Gastrocnemius medialis (tissue), 4 donors: ENCODE measurements around the gene RNF41. TPM values are rescaled to one million over a fixed set of nuclear protein-coding genes. Genes with fewer than 3 reads are reported as not detected.

Source experiments
- ATAC-seq, 2 donors: fragments of 150-250 bp; one replicate each; pipeline ENCODE4 v1.9.1; 2016
- DNase-seq, 2 donors: peaks; one replicate each; pipeline ENCODE4 v3.0.0-alpha.2; 2019
- H3K27ac ChIP-seq, 4 donors: fragments of 200-600 bp; sonication (generic); 1 replicate in 1 of 4; 2 replicates in 3 of 4; pipeline ENCODE4 v1.5.1; 2016 to 2018; ENCODE audit warnings: mild to moderate bottlenecking in 2 of 4, moderate library complexity in 1 of 4
- H3K27me3 ChIP-seq, 3 donors: fragments of 200-600 bp; sonication (generic) in 2 of 3; 1 replicate in 1 of 3; 2 replicates in 2 of 3; pipeline versions ENCODE4 v1.5.1 to v1.6.0; 2016 to 2019; ENCODE audit warnings: mild to moderate bottlenecking in 1 of 3, moderate library complexity in 1 of 3
- H3K36me3 ChIP-seq, 2 donors: fragments of 200-600 bp; sonication (generic) in 1 of 2; one replicate each; pipeline ENCODE4 v1.5.1; 2017 to 2018
- H3K4me1 ChIP-seq, 2 donors: fragments of 200-600 bp; sonication (generic) in 1 of 2; one replicate each; pipeline ENCODE4 v1.5.1; 2016 to 2017; ENCODE audit warnings: mild to moderate bottlenecking in 2 of 2
- H3K4me3 ChIP-seq, 4 donors: fragments of 200-600 bp; sonication (generic) in 3 of 4; 1 replicate in 1 of 4; 2 replicates in 3 of 4; pipeline ENCODE4 v1.5.1; 2016 to 2019; ENCODE audit warnings: mild to moderate bottlenecking in 2 of 4
- H3K9me3 ChIP-seq, 3 donors: fragments of 200-600 bp; sonication (generic) in 2 of 3; 1 replicate in 1 of 3; 2 replicates in 2 of 3; pipeline ENCODE4 v1.5.1; 2016 to 2019
- CTCF ChIP-seq, 5 experiments: fragments of 450-650 bp in 3 of 5; fragments of 200-600 bp in 2 of 5; sonication (generic) in 2 of 5; IDR thresholded peaks in 4 of 5; conservative IDR thresholded peaks in 1 of 5; 1 replicate in 4 of 5; 2 replicates in 1 of 5; pipeline ENCODE4 v1.5.1; 2016 to 2019; ENCODE audit warnings: antibody characterized with exemption in 5 of 5, mild to moderate bottlenecking in 3 of 5, moderate library complexity in 3 of 5
- POLR2A ChIP-seq, 2 donors: fragments of 450-650 bp; IDR thresholded peaks; one replicate each; pipeline ENCODE4 v1.6.1; 2017; ENCODE audit warnings: antibody characterized with exemption in 2 of 2, mild to moderate bottlenecking in 2 of 2, moderate library complexity in 2 of 2
- in situ Hi-C, 4 donors: fragments of 200-750 bp; cut with MboI; loops; one replicate each; pipeline versions ENCODE4 v1.15.0 to v1.8.0; 2017; ENCODE audit warnings: low sequenced_read_pairs in 4 of 4
- intact Hi-C: fragments of 100-400 bp; cut with DNase I; formaldehyde crosslinking; loops from one replicate; pipeline ENCODE4 v1.15.1; 2023; ENCODE audit warnings: low total_unique reads
- total RNA-seq, 4 donors: library from RNA; depleted of rRNA; stranded (reverse); fragments of >200 nt; gene quantifications; one replicate each; pipeline versions ENCODE4 v1.1.0 to v1.2.3, GENCODE V29; 2016

The RNF41 gene
- total RNA-seq, 4 donors from 2014 or later = 46.5 to 58.9 (median 54.8) TPM

GRCh38 chr12:56152756-56153677 is 68.7 kb downstream of the RNF41 start:
- Histone ChIP-seq H3K36me3 (no peaks in the 10 kb centered on the region), H3K27me3 (no peaks in the 10 kb centered on the region), H3K9me3 (no peaks in the 10 kb centered on the region), H3K4me3 (peak overlapping the region; percentile 61 to 82 (median 75)), H3K4me1 (peaks cover 24 to 40% of the 10 kb centered on the region in 2 donors), H3K27ac (peak overlapping the region; percentile 88 to 97 (median 96))
- TF ChIP-seq POLR2A (IDR thresholded peaks at IDR 0.05) = no peak
- TF ChIP-seq CTCF (IDR thresholded peaks at IDR 0.05 in 4 of 5, conservative IDR thresholded peaks at IDR 0.05 in 1 of 5) = no peak
- DNase-seq = no peak
- intact Hi-C loops = loop anchor here (1.0 kb wide), 1 partner anchor 25 kb away; the partner anchor contains the start of gene ESYT1
- no peak for ATAC-seq
- in situ Hi-C loops = no loop called here

Other genes with a start within 250 kb of the RNF41 start
- 10 to 100 TPM; 75.5 to 84.9 (median 81.8) TPM for gene RAB5B, start 247.8 kb downstream of the RNF41 start, total RNA-seq
- gene SUOX, start 224.6 kb downstream of the RNF41 start, total RNA-seq = 10 to 100 TPM; 10.1 to 28.1 (median 18.9) TPM
- gene IKZF4, start 200.9 kb downstream of the RNF41 start, total RNA-seq = 1 to 10 TPM; 4.0 to 6.3 (median 5.6) TPM
- gene RPS26, start 180.0 kb downstream of the RNF41 start, total RNA-seq = 1,000 to 10,000 TPM in 2 of 4 donors, 100 to 1,000 TPM in 2; 618 to 1,648 (median 1,209) TPM
- 1 to 10 TPM in 3 of 4 donors, under 1 TPM in 1; 0.15 to 2.1 (median 1.1) TPM for gene ERBB3, start 141.8 kb downstream of the RNF41 start, total RNA-seq
- gene PA2G4, start 117.4 kb downstream of the RNF41 start, total RNA-seq = 100 to 1,000 TPM; 109 to 204 (median 127) TPM
- gene RPL41, start 105.3 kb downstream of the RNF41 start, total RNA-seq = 1,000 to 10,000 TPM; 1,323 to 2,217 (median 1,977) TPM
- 1 to 10 TPM; 3.1 to 9.1 (median 3.7) TPM for gene ZC3H10, start 103.7 kb downstream of the RNF41 start, total RNA-seq
- 10 to 100 TPM; 45.9 to 77.7 (median 62.1) TPM for gene ESYT1, start 93.7 kb downstream of the RNF41 start, total RNA-seq
- gene MYL6B, start 69.3 kb downstream of the RNF41 start, total RNA-seq = 100 to 1,000 TPM; 159 to 334 (median 198) TPM
- gene MYL6, start 63.6 kb downstream of the RNF41 start, total RNA-seq = 100 to 1,000 TPM; 159 to 324 (median 202) TPM
- gene SMARCC2, start 32.4 kb downstream of the RNF41 start, total RNA-seq = 10 to 100 TPM; 34.1 to 56.9 (median 49.4) TPM
- gene NABP2, start 2.4 kb upstream of the RNF41 start, total RNA-seq = 10 to 100 TPM; 29.6 to 75.0 (median 42.8) TPM
- gene SLC39A5, start 8.1 kb upstream of the RNF41 start, total RNA-seq = under 1 TPM in 1 of 4 donors, not detected in 3; 0.83 TPM
- gene ANKRD52, start 36.5 kb upstream of the RNF41 start, total RNA-seq = 10 to 100 TPM; 14.7 to 30.9 (median 18.9) TPM
- 10 to 100 TPM; 17.7 to 90.1 (median 54.5) TPM for gene COQ10A, start 45.0 kb upstream of the RNF41 start, total RNA-seq
- 100 to 1,000 TPM; 211 to 359 (median 271) TPM for gene CS, start 78.4 kb upstream of the RNF41 start, total RNA-seq
- 10 to 100 TPM; 21.7 to 59.1 (median 28.4) TPM for gene CNPY2, start 94.1 kb upstream of the RNF41 start, total RNA-seq
- gene PAN2, start 112.1 kb upstream of the RNF41 start, total RNA-seq = 10 to 100 TPM in 2 of 4 donors, 1 to 10 TPM in 2; 7.8 to 33.0 (median 11.6) TPM
- gene IL23A, start 117.0 kb upstream of the RNF41 start, total RNA-seq = not detected
- gene STAT2, start 138.2 kb upstream of the RNF41 start, total RNA-seq = 10 to 100 TPM; 21.0 to 33.2 (median 27.4) TPM
- under 1 TPM in 1 of 4 donors, not detected in 3; 0.27 TPM for gene APOF, start 140.9 kb upstream of the RNF41 start, total RNA-seq
- gene TIMELESS, start 227.5 kb upstream of the RNF41 start, total RNA-seq = 1 to 10 TPM; 1.9 to 4.6 (median 2.5) TPM
- gene MIP, start 232.7 kb upstream of the RNF41 start, total RNA-seq = not detected
- gene SPRYD4, start 246.7 kb upstream of the RNF41 start, total RNA-seq = 1 to 10 TPM; 1.6 to 4.7 (median 2.9) TPM